ENCODE measurements around the gene INF2.

INF2 gene

GRCh38 chr14:104706733-104707607 lies 17.6 kb downstream of the INF2 start:
- DNase-seq: no peak

DNA sequence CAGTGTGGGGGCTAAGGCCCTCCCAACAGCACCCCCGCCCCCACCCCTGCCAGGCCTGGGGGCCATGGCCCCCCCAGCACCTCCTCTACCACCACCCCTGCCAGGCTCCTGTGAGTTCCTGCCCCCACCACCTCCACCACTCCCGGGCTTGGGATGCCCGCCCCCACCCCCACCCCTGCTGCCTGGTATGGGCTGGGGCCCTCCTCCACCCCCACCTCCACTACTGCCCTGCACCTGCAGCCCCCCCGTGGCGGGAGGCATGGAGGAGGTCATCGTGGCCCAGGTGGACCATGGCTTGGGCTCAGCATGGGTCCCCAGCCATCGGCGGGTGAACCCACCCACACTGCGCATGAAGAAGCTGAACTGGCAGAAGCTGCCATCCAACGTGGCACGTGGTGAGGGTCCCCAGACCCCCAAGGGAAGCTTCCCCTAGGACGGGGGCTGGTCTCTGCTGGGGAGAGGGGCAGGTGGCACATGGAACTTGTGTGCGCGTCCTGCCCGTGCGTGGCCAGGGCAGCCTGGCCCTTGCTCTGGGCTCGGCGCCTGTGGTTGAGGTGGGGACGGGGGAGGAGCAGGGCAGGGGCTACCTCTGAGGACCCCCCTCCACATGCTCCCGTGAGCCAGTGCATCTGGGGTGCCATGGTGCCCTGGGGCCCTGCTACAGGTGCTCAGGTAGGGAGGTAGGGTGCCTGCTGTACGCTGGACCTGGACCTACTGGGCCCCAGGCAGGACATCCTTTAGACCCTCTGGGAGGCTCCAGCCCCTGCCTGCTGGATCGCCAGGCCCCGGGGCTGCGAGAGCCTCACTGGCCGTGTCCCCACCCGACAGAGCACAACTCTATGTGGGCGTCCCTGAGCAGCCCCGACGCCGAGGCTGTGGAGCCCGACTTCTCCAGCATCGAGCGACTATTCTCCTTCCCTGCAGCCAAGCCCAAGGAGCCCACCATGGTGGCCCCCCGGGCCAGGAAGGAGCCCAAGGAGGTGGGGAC lies 18.5 kb downstream of the INF2 start:
- no peak for DNase-seq

DNA sequence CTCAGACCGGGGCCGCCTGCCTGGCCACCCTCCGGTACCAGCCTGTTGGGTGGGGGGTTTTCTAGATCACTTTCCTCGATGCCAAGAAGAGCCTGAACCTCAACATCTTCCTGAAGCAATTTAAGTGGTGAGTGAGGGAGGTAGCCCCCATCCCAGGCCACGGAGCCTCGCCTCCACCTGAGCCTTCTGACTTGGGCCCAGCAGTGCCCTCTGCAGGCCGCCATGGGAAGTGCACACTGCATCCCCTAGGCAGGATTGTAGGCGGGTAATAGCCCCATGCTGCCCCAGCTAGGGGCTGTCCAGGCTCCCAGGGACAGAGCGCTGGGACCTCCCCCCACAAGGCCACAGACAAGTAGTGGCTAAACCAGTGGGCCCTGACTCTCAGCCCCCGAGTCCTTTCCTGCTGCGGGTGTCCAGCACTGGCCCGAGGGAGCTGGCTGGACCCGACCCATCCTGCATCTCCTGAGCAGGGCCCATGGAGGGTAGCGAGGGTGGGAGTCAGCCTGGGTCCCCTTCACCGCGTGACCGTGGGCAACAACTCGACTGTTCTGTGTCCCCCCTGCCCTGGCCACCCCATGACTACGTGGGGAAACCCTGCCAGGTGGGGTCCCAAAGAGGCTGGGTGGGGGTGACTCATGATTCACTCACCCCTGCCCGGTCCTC lies 19.3 kb downstream of the INF2 start:
- peak; percentile 31 for DNase-seq

DNA sequence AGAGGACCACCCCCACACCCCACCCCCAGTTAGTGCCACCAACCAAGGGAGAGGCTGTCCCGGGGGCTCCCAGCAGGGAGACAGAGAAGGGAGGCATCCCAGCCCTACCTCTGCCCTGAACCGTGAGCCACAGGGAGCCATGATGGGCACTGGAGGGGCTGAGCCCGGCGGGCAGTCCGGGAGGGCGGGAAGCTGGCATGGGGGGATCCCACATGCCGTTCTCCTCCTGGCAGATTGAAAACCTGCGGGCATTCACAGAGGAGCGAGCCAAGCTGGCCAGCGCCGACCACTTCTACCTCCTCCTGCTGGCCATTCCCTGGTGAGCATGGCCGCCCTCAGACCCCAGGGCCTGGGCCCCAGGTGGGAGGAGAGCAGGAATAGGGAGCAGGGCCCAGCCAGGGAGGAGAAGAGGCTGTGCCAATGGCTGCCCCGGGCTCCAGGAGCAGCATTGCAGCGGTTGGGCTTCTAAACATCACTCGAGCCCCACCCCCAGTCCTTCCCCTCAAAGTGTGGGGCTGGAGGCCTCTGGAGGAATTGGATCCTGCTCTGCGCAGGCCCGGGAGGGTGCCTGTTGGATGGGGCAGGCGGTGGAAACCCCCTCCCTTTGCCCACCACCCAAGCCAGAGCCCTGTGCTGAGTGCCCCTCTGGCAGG lies 20.1 kb downstream of the INF2 start:
- DNase-seq: no peak

GRCh38 chr14:104710071-104710735 lies 20.8 kb downstream of the INF2 start:
- DNase-seq: no peak

GRCh38 chr14:104712881-104713734 lies 23.7 kb downstream of the INF2 start:
- DNase-seq: no peak

GRCh38 chr14:104714066-104714465 lies 24.6 kb downstream of the INF2 start:
- no peak for DNase-seq

GRCh38 chr14:104714681-104715080 lies 25.3 kb downstream of the INF2 start:
- DNase-seq: no peak

DNA sequence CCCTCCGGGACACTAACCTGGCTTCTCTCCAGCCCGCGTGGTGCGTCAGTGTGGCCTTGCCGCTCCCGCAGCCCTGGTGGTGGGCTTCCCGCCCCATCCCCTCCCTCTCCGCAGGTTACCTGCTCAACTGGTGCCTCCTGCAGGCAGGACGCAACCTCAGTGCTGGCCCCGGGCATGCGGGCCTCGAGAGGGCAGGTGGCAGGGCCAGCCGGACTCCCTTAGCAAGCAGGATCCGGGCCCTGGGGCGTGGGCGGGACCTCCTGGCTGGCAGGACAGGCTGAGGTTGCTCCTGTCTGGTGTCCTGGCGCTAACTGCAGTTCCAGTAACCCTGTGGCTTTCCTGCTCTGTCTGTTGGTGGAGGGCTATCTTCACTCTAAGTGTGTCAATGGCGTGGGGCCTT lies 26.0 kb downstream of the INF2 start:
- DNase-seq: no peak

DNA sequence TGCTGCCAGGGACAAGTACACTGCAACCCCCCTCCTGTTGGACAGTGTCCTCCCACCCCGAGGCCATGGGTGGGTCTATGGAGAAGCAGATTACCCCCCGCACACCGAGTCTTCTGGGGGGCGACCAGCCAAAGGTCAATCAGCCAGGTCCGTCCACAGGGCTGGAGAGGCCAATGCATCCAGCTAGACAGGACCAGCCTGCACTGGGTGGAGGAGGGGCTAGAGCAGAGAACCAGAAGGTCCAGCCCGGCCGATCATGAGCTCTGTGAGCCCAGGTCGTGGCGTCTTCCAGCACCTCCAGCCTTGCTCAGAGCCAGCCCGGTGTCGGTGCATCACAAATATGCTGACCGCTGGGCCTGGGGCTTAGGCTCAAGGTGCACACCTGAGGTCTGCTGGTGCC lies 26.5 kb downstream of the INF2 start:
- no peak for DNase-seq

- DNase-seq: no peak
Measured at GRCh38 chr14:104717137-104717536, 27.7 kb downstream of the INF2 start.

- DNase-seq: no peak
Measured at GRCh38 chr14:104717646-104718045, 28.2 kb downstream of the INF2 start.

- DNase-seq: no peak
Measured at GRCh38 chr14:104718147-104718546, 28.7 kb downstream of the INF2 start.

DNA sequence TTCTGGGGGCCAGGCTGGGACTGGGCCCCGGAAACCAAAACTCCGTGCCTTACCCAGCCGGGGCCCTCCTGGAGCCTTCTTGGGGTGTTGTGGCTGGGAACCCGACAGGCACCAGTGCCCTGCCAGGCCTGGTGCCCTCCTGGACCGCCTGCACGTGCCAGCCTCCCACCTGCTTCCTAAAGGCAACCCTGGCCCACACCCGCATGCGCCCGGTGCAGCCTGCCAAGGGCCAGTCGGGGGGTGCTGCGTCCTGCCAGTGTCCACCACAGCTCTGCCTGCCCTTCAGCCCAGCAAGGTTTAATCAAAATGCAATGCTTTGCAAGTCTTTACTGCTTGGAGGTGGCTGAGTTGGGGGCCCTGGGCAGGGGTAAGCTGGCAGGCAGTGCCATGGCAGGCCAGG lies 29.5 kb downstream of the INF2 start:
- no peak for DNase-seq

DNA sequence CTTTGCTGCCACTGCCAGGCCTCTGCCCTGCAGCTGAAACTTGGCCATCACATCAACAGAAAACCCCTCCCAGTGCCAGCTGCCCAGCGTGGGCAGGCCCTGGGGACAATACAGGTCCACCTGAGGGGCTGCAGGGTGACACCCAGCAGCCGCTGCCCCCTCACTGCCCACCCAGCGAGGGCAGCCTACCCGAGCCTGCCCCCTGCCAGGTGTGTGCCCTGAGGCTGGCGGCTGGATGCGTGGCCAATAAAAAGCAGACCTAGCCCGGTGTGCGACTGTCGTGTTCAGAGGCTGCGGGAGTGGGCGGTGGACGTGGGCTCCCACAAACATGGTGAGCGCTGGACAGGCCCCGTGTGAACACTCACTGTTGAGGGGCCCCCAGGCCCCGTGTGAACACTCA lies 29.9 kb downstream of the INF2 start:
- DNase-seq: no peak

DNA sequence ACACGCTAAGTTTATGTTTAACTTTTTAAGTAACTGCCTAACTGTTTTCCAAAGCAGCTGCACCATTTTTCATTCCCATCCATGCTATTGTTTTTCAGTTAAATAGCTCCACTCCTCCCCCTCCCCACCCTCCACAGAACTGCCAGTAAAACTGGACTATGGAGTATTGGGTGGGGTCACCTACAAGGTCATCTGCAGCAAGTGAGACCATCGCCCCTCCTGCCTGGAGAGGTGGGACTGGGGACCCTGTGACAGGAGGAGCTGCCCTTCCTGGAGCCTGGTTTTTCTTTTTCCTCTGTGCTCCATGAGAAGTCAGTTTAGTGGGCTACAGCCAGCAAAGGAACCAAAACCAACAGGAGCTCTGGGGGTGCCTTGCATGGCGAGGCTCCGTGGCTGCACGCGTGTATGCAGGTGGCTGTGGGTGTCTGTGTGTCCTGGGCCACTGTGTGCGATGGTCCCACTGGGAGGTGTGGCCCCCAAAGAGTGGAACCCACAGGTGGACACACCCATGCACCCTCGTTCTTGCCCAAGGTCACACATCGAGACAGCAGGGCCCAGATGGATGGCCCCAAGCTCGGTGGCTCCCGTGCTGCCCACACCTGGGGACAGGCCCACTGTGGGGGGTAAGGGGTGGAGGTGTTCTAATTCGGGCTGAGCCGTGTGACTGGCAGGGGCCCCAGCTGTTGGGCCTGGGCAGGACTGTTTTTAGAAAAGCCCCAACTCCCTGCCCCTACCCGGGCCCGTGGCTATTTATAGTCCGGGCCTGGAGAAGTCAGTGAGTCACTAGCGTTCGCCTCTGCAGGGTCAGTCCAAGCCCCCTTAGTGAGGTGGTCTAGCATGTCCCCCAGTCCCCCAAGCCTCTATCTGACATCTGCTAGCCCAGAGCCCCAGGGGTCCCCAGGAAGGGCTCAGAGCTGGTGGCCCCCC lies 32.4 kb downstream of the INF2 start:
- DNase-seq: no peak

DNA sequence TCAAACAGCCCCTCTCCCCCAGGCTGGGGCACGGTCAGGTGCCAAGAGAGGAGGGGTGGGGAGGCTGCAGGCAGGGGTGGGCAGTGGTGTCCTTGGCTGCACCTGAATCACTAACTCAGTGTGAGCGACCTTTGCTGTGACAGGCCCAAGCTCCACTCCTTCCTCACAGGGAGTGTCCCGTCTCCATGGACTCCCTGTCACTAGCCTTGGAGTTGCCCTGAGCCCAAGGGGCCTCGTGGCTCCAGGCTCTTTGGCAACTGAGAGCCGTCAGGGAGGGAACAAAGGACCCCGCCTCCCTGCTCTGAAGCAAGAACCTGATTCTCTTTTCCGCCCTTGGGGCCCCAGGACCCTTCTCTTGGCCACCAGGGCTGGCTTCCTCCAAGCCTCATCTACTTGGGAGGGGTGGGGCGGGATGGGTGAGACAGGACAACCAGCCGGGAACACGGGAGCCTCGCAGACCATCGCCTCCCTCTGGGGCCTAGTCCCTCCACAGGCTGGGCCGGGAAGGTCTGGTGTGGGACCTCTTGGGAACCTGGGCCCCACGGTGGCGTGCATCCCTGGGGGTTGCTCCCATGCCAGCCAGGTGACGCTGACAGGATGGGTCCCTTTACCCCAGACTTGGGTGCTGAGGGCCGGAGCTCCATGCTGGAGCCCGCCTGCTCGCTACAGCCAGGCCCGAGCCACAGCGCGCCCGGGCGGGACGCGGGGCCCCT lies 33.7 kb downstream of the INF2 start:
- no peak for DNase-seq

GRCh38 chr14:104723651-104724406 lies 34.4 kb downstream of the INF2 start, which contains the start of gene ADSS1:
ADSS1 (plus strand) TSS chr14:104724229; CDS start chr14:104724271, 42 bp downstream.
- peak; percentile 47 for DNase-seq
